KOPT-K1 (cell line): ENCODE measurements around the gene NCOA3.

Experiments
- H3K27ac ChIP-seq: fragments of 200-600 bp; sonication (generic); 2 replicates; pipeline ENCODE4 v1.5.1; 2016; ENCODE audit warnings: antibody characterized with exemption, mild to moderate bottlenecking, low read depth, low read length; ENCODE audit not compliant: poor library complexity, severe bottlenecking
- H3K36me3 ChIP-seq: fragments of 200-600 bp; sonication (generic); 2 replicates; pipeline ENCODE4 v1.5.1; 2017; ENCODE audit warnings: antibody characterized with exemption, mild to moderate bottlenecking, low read length, moderate library complexity; ENCODE audit not compliant: insufficient read depth
- H3K9me3 ChIP-seq: fragments of 200-600 bp; sonication (generic); 2 replicates; pipeline ENCODE4 v1.5.1; 2017; ENCODE audit warnings: antibody characterized with exemption, low read length, mild to moderate bottlenecking; ENCODE audit not compliant: insufficient read depth, poor library complexity, severe bottlenecking

NCOA3 gene

DNA sequence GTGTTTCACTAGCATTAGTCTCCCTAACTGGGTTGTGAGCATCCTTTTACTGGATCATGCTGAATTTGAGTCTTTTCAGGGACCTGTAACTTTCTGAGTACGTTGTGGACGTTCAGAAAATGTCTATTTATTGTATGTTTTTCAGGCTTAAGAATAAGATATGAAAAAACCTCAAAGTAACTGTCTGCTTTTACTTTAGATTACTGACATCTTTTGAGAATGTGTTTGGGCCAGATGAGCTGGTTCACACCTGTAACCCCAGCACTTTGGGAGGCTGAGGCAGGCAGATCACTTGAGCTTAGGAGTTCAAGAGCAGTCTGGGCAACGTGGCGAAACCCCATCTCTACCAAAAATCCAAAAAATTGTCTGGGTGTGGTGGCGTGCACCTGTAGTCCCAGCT is 32.7 kb downstream of the NCOA3 start:
- Histone ChIP-seq H3K9me3 (no peaks in the 10 kb centered on the region), H3K36me3 (no peaks in the 10 kb centered on the region), H3K27ac (no peak overlapping the region)

- no peaks in the 10 kb centered on the region for H3K9me3 ChIP-seq
- H3K27ac ChIP-seq, result no peak overlapping the region
- no peaks in the 10 kb centered on the region for H3K36me3 ChIP-seq
Measured at GRCh38 chr20:47535088-47535487, 33.4 kb downstream of the NCOA3 start.

DNA sequence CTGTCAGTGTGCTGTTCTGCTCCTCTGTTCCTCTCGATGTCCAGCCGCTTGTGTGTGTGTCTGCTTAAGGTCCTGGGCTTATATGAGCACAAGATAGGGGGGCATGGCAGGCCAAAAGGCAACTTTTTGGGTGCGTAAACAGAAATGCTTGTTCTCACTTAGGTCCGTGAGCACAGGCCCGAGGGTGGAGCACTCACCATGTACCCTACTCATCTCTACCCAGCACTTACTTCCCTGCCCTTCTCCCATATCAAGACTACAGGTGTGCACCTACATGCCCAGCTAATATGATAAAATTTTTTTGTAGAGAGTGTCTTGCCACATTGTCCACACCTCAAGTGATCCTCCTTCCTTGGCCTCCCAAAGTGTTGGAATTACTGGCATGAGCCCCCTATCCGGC is 34.3 kb downstream of the NCOA3 start:
- Histone ChIP-seq H3K27ac (no peak overlapping the region), H3K9me3 (no peaks in the 10 kb centered on the region), H3K36me3 (no peaks in the 10 kb centered on the region)

DNA sequence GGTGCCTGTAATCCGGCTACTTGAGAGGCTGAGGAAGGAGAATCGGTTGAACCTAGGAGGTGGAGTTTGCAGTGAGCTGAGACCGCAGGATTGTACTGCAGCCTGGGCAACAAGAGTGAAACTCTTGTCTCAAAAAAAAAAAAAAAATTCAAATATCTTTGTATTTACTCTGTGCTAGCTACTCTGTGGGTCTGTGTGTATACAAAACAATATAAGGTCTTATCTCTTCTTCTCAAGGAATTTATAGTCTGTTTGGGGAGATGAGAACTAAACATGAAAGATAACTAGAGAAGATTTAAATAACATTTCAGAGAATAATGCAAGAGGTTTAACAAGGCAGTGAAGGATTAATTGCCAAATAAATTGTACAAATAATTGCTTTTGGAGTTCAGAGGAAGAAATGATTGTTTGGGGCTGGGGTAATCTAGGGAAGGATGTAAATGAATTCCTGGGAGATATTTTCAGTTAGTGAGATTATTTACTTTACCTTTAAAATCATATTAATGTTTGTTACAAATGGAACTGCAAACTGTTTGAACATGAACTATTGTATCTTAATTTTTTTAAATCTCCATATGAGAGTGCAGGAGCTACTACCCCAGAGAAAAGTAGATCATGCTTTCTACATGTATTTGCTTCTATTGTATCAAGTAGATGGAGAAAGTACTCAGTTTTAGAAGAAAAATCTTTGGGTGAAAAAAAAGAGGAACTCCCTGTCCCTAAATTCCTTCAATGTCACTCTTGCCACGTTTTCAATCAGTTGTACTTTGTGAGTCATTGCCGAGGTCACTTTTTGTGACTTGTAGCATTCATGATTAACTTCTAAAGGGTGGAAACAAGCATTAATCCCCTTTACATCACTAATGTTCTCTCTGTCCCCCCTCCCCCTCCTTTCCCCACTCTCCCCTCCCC is 39.0 kb downstream of the NCOA3 start:
- Histone ChIP-seq H3K36me3 (no peaks in the 10 kb centered on the region), H3K27ac (no peak overlapping the region), H3K9me3 (no peaks in the 10 kb centered on the region)

DNA sequence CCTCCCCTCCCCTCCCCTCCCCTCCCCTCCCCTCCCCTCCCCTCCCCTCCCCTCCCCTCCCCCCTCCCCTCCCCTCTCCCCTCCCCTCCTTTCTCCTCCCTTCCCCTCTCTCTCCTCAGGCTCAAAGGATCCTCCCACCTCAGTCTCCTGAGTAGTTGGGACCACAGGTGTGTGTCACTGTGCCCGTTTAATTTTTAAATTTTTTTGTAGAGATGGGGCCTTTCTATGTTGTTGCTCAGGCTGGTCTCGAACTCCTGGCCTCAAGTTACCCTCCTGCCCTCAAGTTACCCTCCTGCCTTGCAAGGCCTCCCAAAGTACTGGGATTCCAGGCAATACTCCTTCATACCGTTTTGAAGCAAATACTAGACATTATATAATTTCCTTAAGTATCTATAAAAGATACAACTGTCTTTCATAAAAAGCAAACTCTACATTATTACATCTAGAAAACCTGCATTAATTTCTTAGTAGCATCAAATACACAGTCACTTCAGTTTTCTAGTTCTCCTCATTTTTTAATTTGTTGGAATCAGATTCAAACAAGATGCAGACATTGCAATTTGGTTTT is 39.8 kb downstream of the NCOA3 start:
- Histone ChIP-seq H3K27ac (no peak overlapping the region), H3K36me3 (no peaks in the 10 kb centered on the region), H3K9me3 (no peaks in the 10 kb centered on the region)

GRCh38 chr20:47543006-47543431 is 41.3 kb downstream of the NCOA3 start:
- H3K36me3 ChIP-seq, result no peaks in the 10 kb centered on the region
- H3K27ac ChIP-seq, result no peak overlapping the region
- H3K9me3 ChIP-seq, result no peaks in the 10 kb centered on the region

DNA sequence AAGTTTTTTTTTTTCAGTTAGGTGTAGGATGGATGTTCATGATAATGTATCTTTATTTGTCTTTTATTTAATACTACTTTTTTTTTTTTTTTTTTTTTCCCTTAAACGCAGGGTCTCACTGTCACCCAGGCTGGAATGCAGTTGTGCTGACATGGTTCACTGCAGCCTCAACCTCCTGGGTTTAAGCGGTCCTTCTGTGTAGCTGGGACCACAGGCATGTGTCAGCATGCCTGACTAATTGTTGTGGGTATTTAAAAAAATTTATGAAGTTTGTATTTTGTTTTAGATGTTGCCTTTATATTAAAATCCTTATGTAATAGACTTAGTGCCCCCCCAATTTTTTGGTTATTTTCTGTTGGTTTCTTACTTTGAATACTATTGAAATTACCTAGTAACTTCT is 42.6 kb downstream of the NCOA3 start:
- Histone ChIP-seq H3K36me3 (no peaks in the 10 kb centered on the region), H3K27ac (no peak overlapping the region), H3K9me3 (no peaks in the 10 kb centered on the region)

GRCh38 chr20:47544852-47545251 is 43.2 kb downstream of the NCOA3 start:
- Histone ChIP-seq H3K27ac (no peak overlapping the region), H3K9me3 (no peaks in the 10 kb centered on the region), H3K36me3 (no peaks in the 10 kb centered on the region)

GRCh38 chr20:47545499-47545898 is 43.8 kb downstream of the NCOA3 start:
- H3K27ac ChIP-seq, result no peak overlapping the region
- H3K9me3 ChIP-seq, result no peaks in the 10 kb centered on the region

GRCh38 chr20:47546184-47547033 is 44.7 kb downstream of the NCOA3 start:
- H3K9me3 ChIP-seq, result no peaks in the 10 kb centered on the region

More at GRCh38 chr20:47545499-47545898, 43.8 kb downstream of the NCOA3 start:
- no peaks in the 10 kb centered on the region for H3K36me3 ChIP-seq

GRCh38 chr20:47547034-47547387 is 45.3 kb downstream of the NCOA3 start:
- H3K27ac ChIP-seq, result no peak overlapping the region
- no peaks in the 10 kb centered on the region for H3K9me3 ChIP-seq
- no peaks in the 10 kb centered on the region for H3K36me3 ChIP-seq

More at GRCh38 chr20:47546184-47547033, 44.7 kb downstream of the NCOA3 start:
- H3K27ac ChIP-seq, result no peak overlapping the region
- no peaks in the 10 kb centered on the region for H3K36me3 ChIP-seq

DNA sequence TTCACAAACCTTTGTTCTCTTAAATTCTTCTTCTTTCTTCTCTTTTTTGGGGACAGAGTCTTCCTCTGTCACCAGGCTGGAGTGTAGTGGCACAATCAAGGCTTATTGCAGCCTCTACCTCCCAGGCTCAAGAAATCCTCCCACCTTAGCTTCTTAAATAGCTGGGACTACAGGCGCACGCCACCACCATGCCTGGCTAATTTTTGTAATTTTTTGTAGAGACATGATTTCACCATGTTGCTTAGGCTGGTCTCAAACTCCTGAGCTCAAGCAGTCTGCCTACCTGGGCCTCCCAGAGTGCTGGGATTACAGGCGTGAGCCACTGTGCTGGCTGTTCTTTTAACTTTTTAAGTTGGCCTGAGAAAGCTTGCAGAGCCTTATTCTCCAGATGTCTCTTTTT is 48.0 kb downstream of the NCOA3 start:
- Histone ChIP-seq H3K36me3 (no peaks in the 10 kb centered on the region), H3K27ac (no peak overlapping the region)

DNA sequence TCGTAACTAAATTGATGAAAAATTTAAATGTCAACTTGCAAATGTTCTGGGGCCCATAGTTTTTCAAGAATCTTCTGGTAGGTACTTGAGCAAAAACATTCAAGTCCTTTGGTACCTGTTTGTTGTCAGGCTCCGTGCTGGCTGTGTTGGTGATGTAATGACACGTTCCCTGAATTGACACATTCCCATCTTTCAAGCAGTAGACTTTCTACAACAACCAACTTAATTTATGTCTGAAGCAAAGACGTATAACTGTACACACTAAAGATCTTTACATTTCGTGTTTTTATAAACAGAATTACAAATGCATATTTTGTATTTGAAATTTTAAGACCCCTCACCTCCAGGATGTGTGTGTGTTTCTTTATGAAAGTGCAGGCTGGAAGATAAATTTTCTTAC is 49.5 kb downstream of the NCOA3 start:
- Histone ChIP-seq H3K27ac (no peak overlapping the region), H3K36me3 (no peaks in the 10 kb centered on the region)

More for the DNA sequence above, 48.0 kb downstream of the NCOA3 start:
- H3K9me3 ChIP-seq, result no peaks in the 10 kb centered on the region

GRCh38 chr20:47551841-47552240 is 50.2 kb downstream of the NCOA3 start:
- Histone ChIP-seq H3K27ac (no peak overlapping the region), H3K9me3 (no peaks in the 10 kb centered on the region), H3K36me3 (no peaks in the 10 kb centered on the region)

More for the DNA sequence above, 49.5 kb downstream of the NCOA3 start:
- no peaks in the 10 kb centered on the region for H3K9me3 ChIP-seq

DNA sequence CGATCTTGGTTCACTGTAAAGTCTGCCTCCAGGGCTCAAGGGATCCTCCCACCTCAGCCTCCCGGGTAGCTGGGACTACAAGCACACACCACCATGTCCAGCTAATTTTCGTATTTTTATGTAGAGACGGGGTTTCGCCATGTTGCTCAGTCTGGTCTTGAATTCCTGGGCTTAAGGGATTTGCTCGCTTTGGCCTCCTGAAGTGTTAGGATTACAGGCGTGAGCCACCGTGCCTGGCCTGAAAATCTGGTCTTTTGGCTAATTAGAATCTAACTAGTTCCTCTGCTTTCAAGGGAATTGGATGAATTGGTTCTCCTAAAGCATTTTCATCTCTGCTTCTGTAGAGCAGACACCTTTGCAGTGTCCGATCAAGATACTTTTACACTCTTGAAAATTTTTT is 51.3 kb downstream of the NCOA3 start:
- Histone ChIP-seq H3K36me3 (no peaks in the 10 kb centered on the region), H3K27ac (no peak overlapping the region), H3K9me3 (no peaks in the 10 kb centered on the region)
